HepG2 (cell line): ENCODE data around the gene EPM2A. TPM values are rescaled to one million over a fixed set of nuclear protein-coding genes. Genes with fewer than 3 reads are reported as not detected.

Experiments used
- ATAC-seq: fragments of 200-7000 bp; cut with Tn5 transposase; 3 replicates; pipeline ENCODE4 v1.9.1; 2020; ENCODE audit warnings: mild to moderate bottlenecking, moderate library complexity
- BruUV-seq: library from RNA; stranded (reverse); fragments of 400-500 nt; replicated peaks from 2 replicates; lab custom pipeline; 2021; lab: Mats Ljungman, UMichigan
- CTCF ChIA-PET: fragments of 300-600 bp; formaldehyde crosslinking; extraction: SDS; loops from one replicate; lab custom pipeline; 2021; ENCODE audit warnings: low total read pairs, inconsistent platforms, low intra/inter-chr PET ratio; lab: Yijun Ruan, JAX
- POLR2A ChIA-PET: fragments of 350-600 bp; sonication (Branson Sonifier 250); formaldehyde crosslinking; loops from one replicate; lab custom pipeline; 2020; ENCODE audit warnings: antibody characterized with exemption, inconsistent platforms; lab: Yijun Ruan, JAX
- DNase-seq: peaks from one replicate; pipeline ENCODE4 v3.0.0-alpha.2; 2015; ENCODE audit warnings: low spot score
- FAIRE-seq: peaks from 3 replicates; lab custom pipeline; 2011; peaks lifted over from hg19 to GRCh38; lab: Jason Lieb, UNC
- H2AFZ ChIP-seq: one replicate; pipeline ENCODE4 v1.6.1; 2011; ENCODE audit warnings: low read length, inconsistent platforms
- H3K27ac ChIP-seq: fragments of 300-600 bp; 3 replicates; pipeline ENCODE4 v1.8.0; 2011; ENCODE audit warnings: mixed run types, mild to moderate bottlenecking, mixed read lengths, low read length, inconsistent platforms; ENCODE audit not compliant: insufficient read depth; ENCODE audit errors: extremely low read length
- H3K27me3 ChIP-seq, 2 experiments: fragments of 200-600 bp in 1 of 2; 2 replicates in 1 of 2; 3 replicates in 1 of 2; pipeline versions ENCODE4 v1.6.0 to v1.8.0; 2011; ENCODE audit warnings: low read length in 2 of 2, mild to moderate bottlenecking in 2 of 2, moderate library complexity in 2 of 2, inconsistent platforms in 1 of 2; ENCODE audit not compliant: insufficient read depth in 2 of 2, control insufficient read depth in 1 of 2
- H3K36me3 ChIP-seq, 2 experiments: fragments of 200-600 bp in 1 of 2; replicated peaks in 1 of 2; 2 replicates in 1 of 2; 3 replicates in 1 of 2; pipeline versions ENCODE4 v1.5.1 to v1.8.0; 2011; ENCODE audit warnings: low read length in 2 of 2, inconsistent platforms in 1 of 2; ENCODE audit not compliant: insufficient read depth in 2 of 2, control insufficient read depth in 1 of 2
- H3K4me1 ChIP-seq: 2 replicates; pipeline ENCODE4 v1.5.1; 2012; ENCODE audit warnings: low read length, inconsistent platforms; ENCODE audit not compliant: insufficient read depth
- H3K4me2 ChIP-seq: 2 replicates; pipeline ENCODE4 v1.6.0; 2011; ENCODE audit warnings: low read depth, low read length, inconsistent platforms
- H3K4me3 ChIP-seq, 3 experiments: fragments of 200-600 bp in 1 of 3; sonication (generic), shearing (Covaris generic) in 1 of 3; replicated peaks in 1 of 3; 2 replicates each; pipeline ENCODE4 v1.5.1; 2011 to 2016; ENCODE audit warnings: low read length in 3 of 3, inconsistent platforms in 2 of 3, low read depth in 2 of 3, mild to moderate bottlenecking in 2 of 3, control low read depth in 1 of 3, mixed read lengths in 1 of 3; ENCODE audit not compliant: insufficient read depth in 1 of 3
- H3K79me2 ChIP-seq: one replicate; pipeline ENCODE4 v1.6.1; 2011; ENCODE audit warnings: low read length, inconsistent platforms; ENCODE audit not compliant: insufficient read depth
- H3K9ac ChIP-seq: 2 replicates; pipeline ENCODE4 v1.6.0; 2011; ENCODE audit warnings: mild to moderate bottlenecking, low read depth, low read length, inconsistent platforms; ENCODE audit not compliant: insufficient read depth
- H3K9me3 ChIP-seq: 2 replicates; pipeline ENCODE4 v1.5.1; 2012; ENCODE audit warnings: mild to moderate bottlenecking, low read length
- H4K20me1 ChIP-seq: 2 replicates; pipeline ENCODE4 v1.6.0; 2011; ENCODE audit warnings: inconsistent platforms, mild to moderate bottlenecking, low read length, moderate library complexity; ENCODE audit not compliant: insufficient read depth
- ATAD3A ChIP-seq: sonication (generic); formaldehyde crosslinking; IDR thresholded peaks from 2 replicates; pipeline ENCODE4 v1.4.0; 2020; ENCODE audit warnings: missing genetic modification reagents
- CBFB ChIP-seq: sonication (generic); formaldehyde crosslinking; IDR thresholded peaks from 2 replicates; pipeline ENCODE4 v1.4.0; 2020; ENCODE audit warnings: missing genetic modification reagents
- ELF1 ChIP-seq: sonication (generic); formaldehyde crosslinking; IDR thresholded peaks from 2 replicates; pipeline ENCODE4 v1.4.0; 2020; ENCODE audit warnings: missing genetic modification reagents
- EP300 ChIP-seq, 3 experiments: sonication (generic) in 1 of 3; formaldehyde crosslinking in 1 of 3; IDR thresholded peaks; 2 replicates each; pipeline versions ENCODE4 v1.5.1 to v1.6.1; 2011 to 2020; ENCODE audit warnings: low read depth in 2 of 3, low read length in 2 of 3, borderline replicate concordance in 1 of 3, improper control_type of control experiment in 1 of 3, mild to moderate bottlenecking in 1 of 3, missing genetic modification reagents in 1 of 3, moderate library complexity in 1 of 3
- KLF15 ChIP-seq: sonication (generic); formaldehyde crosslinking; IDR thresholded peaks from 2 replicates; pipeline ENCODE4 v1.8.1; 2023; ENCODE audit warnings: borderline replicate concordance, mild to moderate bottlenecking, inconsistent platforms, missing genetic modification reagents, mixed read lengths
- MTF2 ChIP-seq: sonication (generic); formaldehyde crosslinking; IDR thresholded peaks from 2 replicates; pipeline ENCODE4 v1.5.0; 2020; ENCODE audit warnings: missing genetic modification reagents, borderline replicate concordance
- NR2F6 ChIP-seq, 2 experiments: IDR thresholded peaks; 2 replicates each; pipeline ENCODE4 v1.6.1; 2016; ENCODE audit warnings: antibody characterized with exemption in 1 of 2, mild to moderate bottlenecking in 1 of 2
- RBM22 ChIP-seq: fragments of 200-400 bp; formaldehyde crosslinking; optimal IDR thresholded peaks from 2 replicates; pipeline ENCODE3; 2017; ENCODE audit warnings: mild to moderate bottlenecking, low read length, moderate library complexity
- RFX3 ChIP-seq: IDR thresholded peaks from 2 replicates; pipeline ENCODE4 v1.6.1; 2016; ENCODE audit warnings: missing biosample characterization, missing genetic modification reagents
- SMARCE1 ChIP-seq: fragments of 450-650 bp; IDR thresholded peaks from 2 replicates; pipeline ENCODE4 v1.6.1; 2017; ENCODE audit warnings: borderline replicate concordance
- SRSF9 ChIP-seq: fragments of 200-400 bp; formaldehyde crosslinking; IDR thresholded peaks from 2 replicates; pipeline ENCODE4 v1.6.1; 2018; ENCODE audit warnings: borderline replicate concordance, mild to moderate bottlenecking, low read depth, low read length; ENCODE audit not compliant: insufficient read depth, poor library complexity, severe bottlenecking
- YY1 ChIP-seq: IDR thresholded peaks from 2 replicates; pipeline ENCODE4 v1.6.1; 2011; ENCODE audit warnings: low read length, low read depth, moderate library complexity, mild to moderate bottlenecking; ENCODE audit not compliant: insufficient read depth, insufficient replicate concordance
- ZFP62 ChIP-seq: sonication (generic); formaldehyde crosslinking; IDR thresholded peaks from 2 replicates; pipeline ENCODE4 v1.4.0; 2020; ENCODE audit warnings: missing genetic modification reagents
- ZNF101 ChIP-seq: sonication (generic); formaldehyde crosslinking; IDR thresholded peaks from 2 replicates; pipeline ENCODE4 v1.4.0; 2020; ENCODE audit warnings: mild to moderate bottlenecking, low read depth, missing genetic modification reagents, borderline replicate concordance
- ZNF30 ChIP-seq: sonication (generic); formaldehyde crosslinking; IDR thresholded peaks from 2 replicates; pipeline ENCODE4 v1.5.0; 2020; ENCODE audit warnings: mild to moderate bottlenecking, missing genetic modification reagents
- ZNF484 ChIP-seq: sonication (generic); formaldehyde crosslinking; IDR thresholded peaks from 2 replicates; pipeline ENCODE4 v1.5.1; 2020; ENCODE audit warnings: mild to moderate bottlenecking, low read depth, missing genetic modification reagents, borderline replicate concordance
- ZNF879 ChIP-seq: sonication (generic); formaldehyde crosslinking; IDR thresholded peaks from 2 replicates; pipeline ENCODE4 v1.8.1; 2023; ENCODE audit warnings: missing genetic modification reagents
- whole genome bisulfite sequencing: methylation state at CpG from one replicate; pipeline ENCODE4 v1.1.6; 2017; ENCODE audit warnings: low lambda C conversion rate; 5-methylcytosine and 5-hydroxymethylcytosine counted together
- in situ Hi-C: cut with HindIII; loops from 2 replicates; pipeline ENCODE4 v1.10.0; 2017; ENCODE audit warnings: low pct_unique_long_range_greater_than_20kb; ENCODE audit not compliant: extremely low pct_ligation_motif_present
- intact Hi-C: fragments of 100-400 bp; cut with micrococcal nuclease; formaldehyde crosslinking; loops from one replicate; pipeline ENCODE4 v1.10.0; 2022; ENCODE audit not compliant: unreplicated experiment
- polyA plus RNA-seq, 8 experiments: library from polyadenylated mRNA; depleted of rRNA in 3 of 8; stranded (reverse) in 7 of 8; unstranded in 1 of 8; fragments of >200 nt; fragmentation: Illumina TruSeq in 4 of 8; extraction: Trizol in 4 of 8; gene quantifications; 2 replicates each; pipeline versions ENCODE4 v1.2.1 to v1.2.3, GENCODE V29; 2011 to 2016; ENCODE audit warnings: low read depth in 4 of 8, missing spikeins in 1 of 8, mixed read lengths in 1 of 8; ENCODE audit not compliant: insufficient read depth in 1 of 8
- total RNA-seq, 5 experiments: library from RNA; depleted of rRNA; stranded (reverse); fragments of >200 nt; fragmentation: Illumina TruSeq; extraction: Trizol; gene quantifications; 2 replicates each; pipeline ENCODE4 v1.2.3, GENCODE V29; 2016; ENCODE audit warnings: low read depth in 1 of 5
- TF ChIP-seq, protein P1 (sequence below): sonication (generic); formaldehyde crosslinking; IDR thresholded peaks from 2 replicates; pipeline ENCODE4 v1.9.0; 2021; ENCODE audit warnings: missing genetic modification reagents, borderline replicate concordance

The EPM2A gene
- total and polyA plus RNA-seq, 2 of the 13 experiments (the other 11 are each of a cell fraction or from before 2014, with no cell fraction given), result 4.6 to 9.2 TPM

DNA sequence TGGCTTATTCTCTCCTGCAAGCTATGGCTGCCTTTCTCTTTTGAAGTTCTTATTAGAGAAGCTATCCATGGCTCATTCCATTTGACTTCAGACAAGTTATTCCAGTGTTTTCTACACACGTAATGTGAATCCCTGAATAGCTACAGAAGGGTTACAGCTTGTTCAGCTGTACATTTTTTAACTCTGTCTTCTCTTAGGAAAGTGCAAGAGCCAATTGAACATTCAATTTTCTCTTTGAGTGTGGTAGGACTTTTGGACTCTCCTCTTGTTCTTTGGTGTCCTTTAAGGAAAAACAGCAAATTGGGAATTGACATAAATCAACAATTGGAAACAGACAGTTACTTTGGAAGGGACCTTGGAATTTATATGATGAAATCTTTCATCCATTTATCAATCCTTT lies 125.8 kb downstream of the EPM2A start:
- H3K4me2 ChIP-seq, result no peak overlapping the region
- CTCF ChIA-PET, result no interaction called here
- no peaks in the 10 kb centered on the region for H3K36me3 ChIP-seq
- no peak for TF ChIP-seq EP300 (IDR thresholded peaks at IDR 0.05; ENCODE audit: low read depth in 2 of 2, low read length in 2 of 2)
- TF ChIP-seq EP300 (CRISPR knock-in tag; IDR thresholded peaks at IDR 0.05; ENCODE audit: borderline replicate concordance), result no peak
- TF ChIP-seq ZNF101, result no peak
- TF ChIP-seq ATAD3A (CRISPR knock-in tag), result no peak
- no peak for TF ChIP-seq KLF15 (CRISPR knock-in tag)
- TF ChIP-seq RFX3 (CRISPR knock-in tag), result no peak
- TF ChIP-seq MTF2, result no peak
- POLR2A ChIA-PET, result no interaction called here
- no peak for ATAC-seq
- H3K4me3 ChIP-seq, result no peak overlapping the region
- in situ Hi-C loops (no loop called here), intact Hi-C loops (no loop called here)
- no peaks in the 10 kb centered on the region for H3K4me1 ChIP-seq
- no peak for FAIRE-seq
- no peaks in the 10 kb centered on the region for H3K79me2 ChIP-seq
- no peak overlapping the region for H2AFZ ChIP-seq
- WGBS, result 9% methylated on average over 1 of the region's 1 CpG
- H3K9ac ChIP-seq, result no peak overlapping the region
- no TSS peak for BruUV-seq
- no peak for DNase-seq
- H3K9me3 ChIP-seq, result no peaks in the 10 kb centered on the region
- H3K27me3 ChIP-seq, result no peaks in the 10 kb centered on the region
- no peaks in the 10 kb centered on the region for H4K20me1 ChIP-seq
- no peak overlapping the region for H3K27ac ChIP-seq

DNA sequence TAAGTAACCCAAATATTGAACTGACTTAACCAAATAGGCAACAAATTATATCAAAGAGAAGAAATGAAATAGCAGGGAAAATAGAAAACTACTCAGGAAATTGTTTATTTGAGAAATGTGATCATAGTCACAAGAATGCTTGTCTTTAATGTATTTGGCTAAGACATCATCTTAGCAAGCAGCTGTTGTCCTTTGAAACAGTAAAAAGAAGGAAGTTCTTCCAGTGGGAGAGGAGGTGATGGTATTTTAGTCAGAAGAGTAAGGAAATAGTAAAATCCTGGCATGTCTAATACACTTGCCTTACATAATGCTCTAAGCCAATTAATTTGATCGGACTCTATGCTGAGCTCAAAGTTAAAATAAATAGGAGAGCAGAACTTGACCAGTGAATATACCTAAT lies 126.5 kb downstream of the EPM2A start:
- no peaks in the 10 kb centered on the region for H3K4me1 ChIP-seq
- ChIA-PET CTCF (no interaction called here), POLR2A (no interaction called here)
- H2AFZ ChIP-seq, result no peak overlapping the region
- in situ Hi-C loops, result no loop called here
- DNase-seq (no peak), FAIRE-seq (no peak), ATAC-seq (no peak)
- WGBS, result 59% methylated on average over 1 of the region's 1 CpG
- no peaks in the 10 kb centered on the region for H3K9me3 ChIP-seq
- H3K27me3 ChIP-seq, result no peaks in the 10 kb centered on the region
- no peaks in the 10 kb centered on the region for H3K79me2 ChIP-seq
- H3K36me3 ChIP-seq, result no peaks in the 10 kb centered on the region
- BruUV-seq, result no TSS peak
- no peak overlapping the region for H3K4me3 ChIP-seq
- no peak overlapping the region for H3K4me2 ChIP-seq
- H4K20me1 ChIP-seq, result no peaks in the 10 kb centered on the region
- H3K27ac ChIP-seq, result no peak overlapping the region
- H3K9ac ChIP-seq, result no peak overlapping the region
- intact Hi-C loops, result no loop called here
- TF ChIP-seq, protein P1, sequence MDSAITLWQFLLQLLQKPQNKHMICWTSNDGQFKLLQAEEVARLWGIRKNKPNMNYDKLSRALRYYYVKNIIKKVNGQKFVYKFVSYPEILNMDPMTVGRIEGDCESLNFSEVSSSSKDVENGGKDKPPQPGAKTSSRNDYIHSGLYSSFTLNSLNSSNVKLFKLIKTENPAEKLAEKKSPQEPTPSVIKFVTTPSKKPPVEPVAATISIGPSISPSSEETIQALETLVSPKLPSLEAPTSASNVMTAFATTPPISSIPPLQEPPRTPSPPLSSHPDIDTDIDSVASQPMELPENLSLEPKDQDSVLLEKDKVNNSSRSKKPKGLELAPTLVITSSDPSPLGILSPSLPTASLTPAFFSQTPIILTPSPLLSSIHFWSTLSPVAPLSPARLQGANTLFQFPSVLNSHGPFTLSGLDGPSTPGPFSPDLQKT (CRISPR knock-in tag), result no peak
- TF ChIP-seq SMARCE1 (no peak), RBM22 (no peak), ZNF879 (CRISPR knock-in tag) (no peak), ZNF484 (CRISPR knock-in tag) (no peak), ZFP62 (CRISPR knock-in tag) (no peak), YY1 (no peak), ZNF30 (CRISPR knock-in tag) (no peak), CBFB (no peak), SRSF9 (no peak), ELF1 (no peak), NR2F6 (IDR thresholded peaks at IDR 0.05) (no peak), NR2F6 (CRISPR knock-in tag; IDR thresholded peaks at IDR 0.05) (no peak)
